ENCODE results near the gene ZNF12.
"Not testable (repeated sequence)": the region's sequence is repeated elsewhere in the genome, so short reads cannot be mapped to it uniquely, and the experiment has no call there.

Gene ZNF12

GRCh38 chr7:6691609-6692106 is 15.1 kb downstream of the ZNF12 start:
- DNase-seq (ENCODE audit: low read depth in 2 of 2), result no peak

GRCh38 chr7:6691103-6691502 is 15.6 kb downstream of the ZNF12 start:
- no peak for DNase-seq (ENCODE audit: low read depth in 2 of 2)

- DNase-seq (ENCODE audit: low read depth in 2 of 2), result no peak
Measured at GRCh38 chr7:6680146-6680545, 26.6 kb downstream of the ZNF12 start.

GRCh38 chr7:6675807-6676405 is 30.8 kb downstream of the ZNF12 start:
- no peak for DNase-seq (ENCODE audit: low read depth in 2 of 2)

GRCh38 chr7:6670851-6671250 is 35.9 kb downstream of the ZNF12 start:
- DNase-seq (ENCODE audit: low read depth in 2 of 2), result not testable (repeated sequence)

GRCh38 chr7:6658618-6659345 is 48.0 kb downstream of the ZNF12 start:
- no peak for DNase-seq (ENCODE audit: low read depth in 2 of 2)

- DNase-seq (ENCODE audit: low read depth in 2 of 2), result no peak
Measured at GRCh38 chr7:6656413-6656812, 50.3 kb downstream of the ZNF12 start.

- DNase-seq (ENCODE audit: low read depth in 2 of 2), result no peak
Measured at GRCh38 chr7:6655636-6656385, 50.9 kb downstream of the ZNF12 start.

GRCh38 chr7:6654842-6655610 is 51.7 kb downstream of the ZNF12 start:
- no peak for DNase-seq (ENCODE audit: low read depth in 2 of 2)

GRCh38 chr7:6654113-6654841 is 52.5 kb downstream of the ZNF12 start:
- DNase-seq (ENCODE audit: low read depth in 2 of 2), result no peak

- DNase-seq (ENCODE audit: low read depth in 2 of 2), result no peak
Measured at GRCh38 chr7:6653071-6654003, 53.4 kb downstream of the ZNF12 start.

- no peak for DNase-seq (ENCODE audit: low read depth in 2 of 2)
Measured at GRCh38 chr7:6652446-6653011, 54.2 kb downstream of the ZNF12 start.

- DNase-seq (ENCODE audit: low read depth in 2 of 2), result no peak
Measured at GRCh38 chr7:6651851-6652445, 54.8 kb downstream of the ZNF12 start.

GRCh38 chr7:6650521-6651011 is 56.2 kb downstream of the ZNF12 start:
- no peak for DNase-seq (ENCODE audit: low read depth in 2 of 2)

GRCh38 chr7:6650086-6650485 is 56.7 kb downstream of the ZNF12 start:
- DNase-seq (ENCODE audit: low read depth in 2 of 2), result no peak

GRCh38 chr7:6649241-6649961 is 57.3 kb downstream of the ZNF12 start:
- no peak for DNase-seq (ENCODE audit: low read depth in 2 of 2)

- no peak for DNase-seq (ENCODE audit: low read depth in 2 of 2)
Measured at GRCh38 chr7:6648815-6649104, 58.0 kb downstream of the ZNF12 start.

- no peak for DNase-seq (ENCODE audit: low read depth in 2 of 2)
Measured at GRCh38 chr7:6648066-6648814, 58.5 kb downstream of the ZNF12 start.
